Panc1 (cell line): ENCODE results near the gene PNLIPRP1. TPM values are rescaled to one million over a fixed set of nuclear protein-coding genes. Genes with fewer than 3 reads are reported as not detected.

Experiments used
- ATAC-seq: fragments of 200-7000 bp; cut with Tn5 transposase; 2 replicates; pipeline ENCODE4 v1.9.1; 2020; ENCODE audit warnings: mild to moderate bottlenecking, moderate library complexity
- Bru-seq: library from RNA; stranded (reverse); fragments of 400-500 nt; gene quantifications from one replicate; lab custom pipeline; 2021; lab: Mats Ljungman, UMichigan
- BruChase-seq, 2 experiments: library from RNA; stranded (reverse); fragments of 400-500 nt; gene quantifications; one replicate each; lab custom pipeline; 2021; lab: Mats Ljungman, UMichigan
- BruUV-seq: library from RNA; stranded (reverse); fragments of 400-500 nt; replicated peaks from 2 replicates; lab custom pipeline; 2021; lab: Mats Ljungman, UMichigan
- CTCF ChIA-PET: fragments of 300-600 bp; sonication (Branson Sonifier 250); formaldehyde crosslinking; loops from one replicate; lab custom pipeline; 2022; ENCODE audit warnings: antibody characterized with exemption; lab: Charles Lee
- POLR2A ChIA-PET: fragments of 300-600 bp; sonication (Branson Sonifier 250); formaldehyde crosslinking; loops from one replicate; lab custom pipeline; 2022; ENCODE audit warnings: antibody characterized with exemption; lab: Charles Lee
- DNase-seq: peaks from one replicate; pipeline ENCODE4 v3.0.0-alpha.2; 2010; ENCODE audit warnings: low read depth, low spot score
- H3K27ac ChIP-seq: 2 replicates; pipeline ENCODE4 v1.5.1; 2011; ENCODE audit warnings: mild to moderate bottlenecking, low read length, inconsistent platforms
- H3K27me3 ChIP-seq: fragments of 200-500 bp; sonication (Bioruptor generic); 2 replicates; pipeline ENCODE4 v1.6.0; 2014; ENCODE audit warnings: low read length, inconsistent platforms; ENCODE audit not compliant: control insufficient read depth, insufficient read depth
- H3K36me3 ChIP-seq: fragments of 200-500 bp; sonication (Bioruptor generic); 2 replicates; pipeline ENCODE4 v1.5.1; 2014; ENCODE audit warnings: inconsistent platforms, mild to moderate bottlenecking, low read length, moderate library complexity; ENCODE audit not compliant: control insufficient read depth, insufficient read depth
- H3K4me1 ChIP-seq: 2 replicates; pipeline ENCODE4 v1.5.1; 2011; ENCODE audit warnings: inconsistent platforms, mild to moderate bottlenecking, low read length, moderate library complexity; ENCODE audit not compliant: control insufficient read depth, insufficient read depth
- H3K4me3 ChIP-seq, 2 experiments: 2 replicates each; pipeline ENCODE4 v1.5.1; 2011 to 2012; ENCODE audit warnings: low read depth in 2 of 2, low read length in 2 of 2, mild to moderate bottlenecking in 2 of 2, inconsistent platforms in 1 of 2, moderate library complexity in 1 of 2
- H3K9me3 ChIP-seq: fragments of 200-500 bp; sonication (Bioruptor generic); 2 replicates; pipeline ENCODE4 v1.5.1; 2014; ENCODE audit warnings: low read depth, mild to moderate bottlenecking, inconsistent platforms, low read length, moderate library complexity; ENCODE audit not compliant: control insufficient read depth, insufficient read depth
- CTCF ChIP-seq: fragments of 450-650 bp; IDR thresholded peaks from 2 replicates; pipeline ENCODE4 v1.5.1; 2017; ENCODE audit warnings: mild to moderate bottlenecking
- POLR2AphosphoS5 ChIP-seq: IDR thresholded peaks from 2 replicates; pipeline ENCODE4 v1.6.1; 2012; ENCODE audit warnings: mild to moderate bottlenecking, low read depth, low read length, moderate library complexity
- REST ChIP-seq, 2 experiments: IDR thresholded peaks; 2 replicates each; pipeline ENCODE4 v1.6.1; 2011 to 2012; ENCODE audit warnings: low read depth in 2 of 2, control low read depth in 1 of 2, low read length in 1 of 2, mild to moderate bottlenecking in 1 of 2, moderate library complexity in 1 of 2; ENCODE audit not compliant: insufficient read depth in 1 of 2
- SIN3A ChIP-seq: IDR thresholded peaks from 2 replicates; pipeline ENCODE4 v1.6.1; 2012; ENCODE audit warnings: low read depth, mild to moderate bottlenecking, low read length, moderate library complexity, borderline replicate concordance; ENCODE audit not compliant: insufficient read depth
- TCF7L2 ChIP-seq: IDR thresholded peaks from 2 replicates; pipeline ENCODE4 v1.6.1; 2011; ENCODE audit warnings: mild to moderate bottlenecking, low read depth, low read length, inconsistent platforms
- in situ Hi-C: cut with HindIII; loops from 2 replicates; pipeline ENCODE4 v1.10.0; 2016; ENCODE audit warnings: low sequenced_read_pairs, low pct_unique_long_range_greater_than_20kb
- intact Hi-C: fragments of 100-400 bp; cut with micrococcal nuclease; formaldehyde crosslinking; loops from one replicate; pipeline ENCODE4 v1.10.0; 2022; ENCODE audit not compliant: unreplicated experiment
- long read RNA-seq: library from polyadenylated mRNA; unstranded; transcript quantifications from one replicate; pipeline ENCODE4 v2.0.0, GENCODE V29; 2021; ENCODE audit not compliant: unreplicated experiment
- polyA plus RNA-seq: library from polyadenylated mRNA; unstranded; fragments of >200 nt; gene quantifications from one replicate; pipeline ENCODE4 v1.2.1, GENCODE V29; 2012; ENCODE audit warnings: missing spikeins; ENCODE audit not compliant: insufficient read length
- total RNA-seq: library from RNA; stranded (reverse); gene quantifications from one replicate; pipeline ENCODE4 v1.2.1, GENCODE V29; 2021; ENCODE audit not compliant: unreplicated experiment

The PNLIPRP1 gene
- total RNA-seq = 0.95 TPM
- polyA plus RNA-seq = not detected
- not detected for Bru-seq, nascent RNA
- not detected for BruChase-seq, experiment 1, labeled RNA remaining after a 2-hour chase
- BruChase-seq, experiment 2, labeled RNA remaining after a 6-hour chase = not detected
- long read RNA-seq = 0 reads

- ChIA-PET CTCF (no interaction called here), POLR2A (no interaction called here)
- intact Hi-C loops (no loop called here), in situ Hi-C loops (no loop called here)
- no peak within 1 kb of the TSS for H3K4me3 ChIP-seq
- ATAC-seq (no peak), DNase-seq (no peak)
- BruUV-seq = no TSS peak
- H3K27ac ChIP-seq = no peak within 1 kb of the TSS
- H3K27me3 ChIP-seq = 0 out of 2 replicates have a peak, but pooled peaks cover 2% of the 10 kb centered on the region
- H3K9me3 ChIP-seq = no peaks in the 10 kb centered on the region
- H3K36me3 ChIP-seq = no peaks in the 10 kb centered on the region
- no peak for TF ChIP-seq POLR2AphosphoS5
- no peak for TF ChIP-seq TCF7L2
- no peak for TF ChIP-seq SIN3A
- no peak for TF ChIP-seq REST (IDR thresholded peaks at IDR 0.05; ENCODE audit: insufficient read depth in 1 of 2, low read depth in 2 of 2, low read length in 1 of 2)
- no peak for TF ChIP-seq CTCF
- H3K4me1 ChIP-seq = no peaks in the 10 kb centered on the region
Observed at GRCh38 chr10:116590590-116591444, at the start of gene PNLIPRP1. PNLIPRP1 (plus strand) TSS chr10:116590959; CDS start chr10:116591130, 171 bp downstream.

GRCh38 chr10:116542007-116542677 is 48.6 kb upstream of the PNLIPRP1 start:
- Histone ChIP-seq H3K27me3 (peaks cover 6% of the 10 kb centered on the region), H3K4me3 (no peak overlapping the region), H3K27ac (no peak overlapping the region), H3K36me3 (no peaks in the 10 kb centered on the region), H3K9me3 (no peaks in the 10 kb centered on the region), H3K4me1 (no peaks in the 10 kb centered on the region)
- ATAC-seq (no peak), DNase-seq (no peak)
- intact Hi-C loops = no loop called here
- no TSS peak for BruUV-seq
- in situ Hi-C loops = no loop called here
- TF ChIP-seq POLR2AphosphoS5 = no peak
- CTCF ChIA-PET = no interaction called here
- POLR2A ChIA-PET = no interaction called here
